Mesendoderm (in vitro differentiated cells): ENCODE results near the gene PLPPR1.

ENCODE experiments used
- DNase-seq: peaks from one replicate; pipeline ENCODE4 v3.0.0; 2013
- H2AK5ac ChIP-seq: 2 replicates; pipeline ENCODE4 v1.6.1; 2013; ENCODE audit warnings: low read length, inconsistent platforms
- H2BK120ac ChIP-seq: 2 replicates; pipeline ENCODE4 v1.6.1; 2013; ENCODE audit warnings: low read depth, mild to moderate bottlenecking, low read length, moderate library complexity, mixed read lengths
- H2BK15ac ChIP-seq: replicated peaks from 2 replicates; pipeline ENCODE4 v1.6.1; 2013; ENCODE audit warnings: low read depth, mild to moderate bottlenecking, moderate library complexity
- H2BK5ac ChIP-seq: 2 replicates; pipeline ENCODE4 v1.6.1; 2013; ENCODE audit warnings: low read length, inconsistent platforms
- H3K18ac ChIP-seq: 2 replicates; pipeline ENCODE4 v1.6.1; 2013; ENCODE audit warnings: mild to moderate bottlenecking, low read length, mixed read lengths
- H3K23ac ChIP-seq: one replicate; pipeline ENCODE4 v1.6.1; 2013; ENCODE audit warnings: low read length
- H3K27ac ChIP-seq: 2 replicates; pipeline ENCODE4 v1.5.1; 2013; ENCODE audit warnings: low read depth, mild to moderate bottlenecking, inconsistent platforms, low read length, moderate library complexity
- H3K27me3 ChIP-seq: 2 replicates; pipeline ENCODE4 v1.6.1; 2013; ENCODE audit warnings: low read length, control low read depth, mild to moderate bottlenecking, inconsistent platforms; ENCODE audit not compliant: insufficient read depth, poor library complexity
- H3K36me3 ChIP-seq: 2 replicates; pipeline ENCODE4 v1.6.1; 2013; ENCODE audit warnings: low read length, inconsistent platforms; ENCODE audit not compliant: control insufficient read depth, insufficient read depth
- H3K4ac ChIP-seq: one replicate; pipeline ENCODE4 v1.6.1; 2013; ENCODE audit warnings: low read depth, mild to moderate bottlenecking, low read length, moderate library complexity
- H3K4me1 ChIP-seq: 2 replicates; pipeline ENCODE4 v1.6.1; 2013; ENCODE audit warnings: low read depth, low read length, inconsistent platforms; ENCODE audit not compliant: control insufficient read depth
- H3K4me2 ChIP-seq: 2 replicates; pipeline ENCODE4 v1.6.1; 2013; ENCODE audit warnings: low read length
- H3K4me3 ChIP-seq: 2 replicates; pipeline ENCODE4 v1.5.1; 2013; ENCODE audit warnings: mild to moderate bottlenecking, low read length
- H3K56ac ChIP-seq: one replicate; pipeline ENCODE4 v1.6.1; 2013; ENCODE audit warnings: low read length
- H3K79me1 ChIP-seq: 2 replicates; pipeline ENCODE4 v1.6.1; 2013; ENCODE audit warnings: low read length, inconsistent platforms
- H3K79me2 ChIP-seq: 2 replicates; pipeline ENCODE4 v1.6.1; 2013; ENCODE audit warnings: mild to moderate bottlenecking, low read length; ENCODE audit not compliant: control insufficient read depth, insufficient read depth
- H3K9ac ChIP-seq: 2 replicates; pipeline ENCODE4 v1.6.1; 2013; ENCODE audit warnings: low read length, inconsistent platforms
- H4K5ac ChIP-seq: one replicate; pipeline ENCODE4 v1.6.1; 2013; ENCODE audit warnings: low read length
- H4K8ac ChIP-seq: one replicate; pipeline ENCODE4 v1.6.1; 2013; ENCODE audit warnings: low read depth, mild to moderate bottlenecking, control low read depth, low read length, moderate library complexity
- WGBS: extraction: QIAGEN DNeasy Blood & Tissue Kit; methylation state at CpG from one replicate; pipeline ENCODE4 v1.1.7; 2013; ENCODE audit warnings: low lambda C conversion rate, missing lambda C conversion rate; ENCODE audit not compliant: insufficient coverage; ENCODE audit errors: extremely low coverage; 5-methylcytosine and 5-hydroxymethylcytosine counted together

PLPPR1 gene

GRCh38 chr9:101235105-101235866 is 206.8 kb downstream of the PLPPR1 start:
- no peaks in the 10 kb centered on the region for H3K79me2 ChIP-seq
- H3K4me1 ChIP-seq: no peaks in the 10 kb centered on the region
- H3K56ac ChIP-seq: no peak overlapping the region
- H3K4me3 ChIP-seq: no peak overlapping the region
- H2BK5ac ChIP-seq: no peak overlapping the region
- DNase-seq: peak; percentile 72
- no peak overlapping the region for H3K27ac ChIP-seq
- no peaks in the 10 kb centered on the region for H3K27me3 ChIP-seq
- H3K18ac ChIP-seq: no peak overlapping the region
- H3K4me2 ChIP-seq: no peak overlapping the region
- H4K8ac ChIP-seq: no peak overlapping the region
- no peak overlapping the region for H2BK15ac ChIP-seq
- no CpG with 5 or more reads among the region's 6 CpGs for WGBS
- no peak overlapping the region for H3K23ac ChIP-seq
- H3K36me3 ChIP-seq: no peaks in the 10 kb centered on the region
- H3K4ac ChIP-seq: no peak overlapping the region
- H4K5ac ChIP-seq: no peak overlapping the region
- no peak overlapping the region for H2BK120ac ChIP-seq
- no peak overlapping the region for H2AK5ac ChIP-seq
- no peak overlapping the region for H3K9ac ChIP-seq
- H3K79me1 ChIP-seq: no peaks in the 10 kb centered on the region

- no peak for DNase-seq
- Histone ChIP-seq H3K4me2 (no peak overlapping the region), H3K4me1 (no peaks in the 10 kb centered on the region), H3K23ac (no peak overlapping the region), H2BK120ac (no peak overlapping the region), H2BK5ac (no peak overlapping the region), H3K18ac (no peak overlapping the region), H3K56ac (no peak overlapping the region), H3K4ac (no peak overlapping the region), H3K79me2 (no peaks in the 10 kb centered on the region), H3K36me3 (no peaks in the 10 kb centered on the region), H3K4me3 (no peak overlapping the region), H3K27ac (no peak overlapping the region), H2BK15ac (no peak overlapping the region), H3K79me1 (no peaks in the 10 kb centered on the region), H4K5ac (no peak overlapping the region), H2AK5ac (no peak overlapping the region), H3K9ac (no peak overlapping the region), H3K27me3 (no peaks in the 10 kb centered on the region), H4K8ac (no peak overlapping the region)
- no CpG with 5 or more reads among the region's 1 CpG for WGBS
Observed at GRCh38 chr9:101242651-101243050, 214.1 kb downstream of the PLPPR1 start.

GRCh38 chr9:101246691-101247090 is 218.2 kb downstream of the PLPPR1 start:
- Histone ChIP-seq H3K4ac (no peak overlapping the region), H3K4me2 (no peak overlapping the region), H2BK5ac (no peak overlapping the region), H3K27me3 (no peaks in the 10 kb centered on the region), H3K18ac (no peak overlapping the region), H4K5ac (no peak overlapping the region), H3K56ac (no peak overlapping the region), H3K23ac (no peak overlapping the region), H3K27ac (no peak overlapping the region), H3K4me1 (no peaks in the 10 kb centered on the region), H3K4me3 (no peak overlapping the region), H2BK120ac (no peak overlapping the region), H3K36me3 (no peaks in the 10 kb centered on the region), H2BK15ac (no peak overlapping the region), H4K8ac (no peak overlapping the region), H3K79me1 (no peaks in the 10 kb centered on the region), H3K79me2 (no peaks in the 10 kb centered on the region), H2AK5ac (no peak overlapping the region), H3K9ac (no peak overlapping the region)
- DNase-seq: no peak
- WGBS: no CpG with 5 or more reads among the region's 1 CpG

GRCh38 chr9:101247297-101247696 is 218.8 kb downstream of the PLPPR1 start:
- H2BK120ac ChIP-seq: no peak overlapping the region
- no peak overlapping the region for H3K9ac ChIP-seq
- no peak overlapping the region for H3K27ac ChIP-seq
- no CpG with 5 or more reads among the region's 2 CpGs for WGBS
- no peak overlapping the region for H4K8ac ChIP-seq
- H3K23ac ChIP-seq: no peak overlapping the region
- H3K4me1 ChIP-seq: no peaks in the 10 kb centered on the region
- no peak overlapping the region for H2AK5ac ChIP-seq
- no peak overlapping the region for H3K56ac ChIP-seq
- no peak for DNase-seq
- H3K4ac ChIP-seq: no peak overlapping the region
- H3K4me3 ChIP-seq: no peak overlapping the region
- no peak overlapping the region for H3K4me2 ChIP-seq
- H2BK15ac ChIP-seq: no peak overlapping the region
- H3K79me2 ChIP-seq: no peaks in the 10 kb centered on the region
- no peaks in the 10 kb centered on the region for H3K79me1 ChIP-seq
- H3K36me3 ChIP-seq: no peaks in the 10 kb centered on the region
- no peak overlapping the region for H4K5ac ChIP-seq
- no peaks in the 10 kb centered on the region for H3K27me3 ChIP-seq
- no peak overlapping the region for H3K18ac ChIP-seq
- H2BK5ac ChIP-seq: no peak overlapping the region

- Histone ChIP-seq H3K9ac (no peak overlapping the region), H3K4me2 (no peak overlapping the region), H3K27me3 (no peaks in the 10 kb centered on the region), H3K23ac (no peak overlapping the region), H3K79me2 (no peaks in the 10 kb centered on the region), H3K4me1 (no peaks in the 10 kb centered on the region), H2BK5ac (no peak overlapping the region), H2BK120ac (no peak overlapping the region), H3K36me3 (no peaks in the 10 kb centered on the region), H2AK5ac (no peak overlapping the region), H4K5ac (no peak overlapping the region), H3K4ac (no peak overlapping the region), H2BK15ac (no peak overlapping the region), H3K4me3 (no peak overlapping the region), H3K18ac (no peak overlapping the region), H3K27ac (no peak overlapping the region), H4K8ac (no peak overlapping the region), H3K56ac (no peak overlapping the region), H3K79me1 (no peaks in the 10 kb centered on the region)
- WGBS: no CpG with 5 or more reads among the region's 1 CpG
- DNase-seq: no peak
Observed at GRCh38 chr9:101254733-101255433, 226.4 kb downstream of the PLPPR1 start.
